KOPT-K1 (cell line): ENCODE data around the gene CFAP61.

Experiments
- H3K27ac ChIP-seq: fragments of 200-600 bp; sonication (generic); 2 replicates; pipeline ENCODE4 v1.5.1; 2016; ENCODE audit warnings: antibody characterized with exemption, mild to moderate bottlenecking, low read depth, low read length; ENCODE audit not compliant: poor library complexity, severe bottlenecking
- H3K36me3 ChIP-seq: fragments of 200-600 bp; sonication (generic); 2 replicates; pipeline ENCODE4 v1.5.1; 2017; ENCODE audit warnings: antibody characterized with exemption, mild to moderate bottlenecking, low read length, moderate library complexity; ENCODE audit not compliant: insufficient read depth
- H3K9me3 ChIP-seq: fragments of 200-600 bp; sonication (generic); 2 replicates; pipeline ENCODE4 v1.5.1; 2017; ENCODE audit warnings: antibody characterized with exemption, low read length, mild to moderate bottlenecking; ENCODE audit not compliant: insufficient read depth, poor library complexity, severe bottlenecking

CFAP61 gene

GRCh38 chr20:20020908-20021307 lies 31.4 kb upstream of the CFAP61 start:
- H3K27ac ChIP-seq, result no peak overlapping the region
- H3K9me3 ChIP-seq, result no peaks in the 10 kb centered on the region
- H3K36me3 ChIP-seq, result peaks cover 64% of the 10 kb centered on the region

- Histone ChIP-seq H3K36me3 (peaks cover 74% of the 10 kb centered on the region), H3K27ac (no peak overlapping the region)
These were observed 30.5 kb upstream of the CFAP61 start for GRCh38 chr20:20021835-20022234.

DNA sequence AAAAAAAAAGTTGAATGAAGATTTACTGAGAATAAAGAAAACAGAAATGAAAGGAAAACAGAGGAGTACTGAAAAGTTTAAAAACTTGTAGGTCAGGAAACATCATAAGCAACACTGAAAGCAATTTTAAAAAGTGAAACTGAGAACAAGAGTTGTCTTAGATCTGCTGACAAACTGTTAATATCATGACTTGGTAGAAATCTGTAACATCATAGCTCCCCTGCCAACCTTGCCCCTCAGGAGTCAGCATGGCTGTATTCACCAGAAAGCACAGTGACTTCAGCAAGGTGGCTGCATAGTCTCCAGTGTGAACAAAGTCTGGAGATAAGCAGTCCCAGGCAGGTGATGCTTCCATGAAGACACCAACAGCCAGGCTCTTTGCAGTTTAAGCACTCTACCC lies 29.8 kb upstream of the CFAP61 start:
- H3K27ac ChIP-seq, result no peak overlapping the region
- no peaks in the 10 kb centered on the region for H3K9me3 ChIP-seq
- H3K36me3 ChIP-seq, result peaks cover 80% of the 10 kb centered on the region

More at GRCh38 chr20:20021835-20022234, 30.5 kb upstream of the CFAP61 start:
- no peaks in the 10 kb centered on the region for H3K9me3 ChIP-seq

DNA sequence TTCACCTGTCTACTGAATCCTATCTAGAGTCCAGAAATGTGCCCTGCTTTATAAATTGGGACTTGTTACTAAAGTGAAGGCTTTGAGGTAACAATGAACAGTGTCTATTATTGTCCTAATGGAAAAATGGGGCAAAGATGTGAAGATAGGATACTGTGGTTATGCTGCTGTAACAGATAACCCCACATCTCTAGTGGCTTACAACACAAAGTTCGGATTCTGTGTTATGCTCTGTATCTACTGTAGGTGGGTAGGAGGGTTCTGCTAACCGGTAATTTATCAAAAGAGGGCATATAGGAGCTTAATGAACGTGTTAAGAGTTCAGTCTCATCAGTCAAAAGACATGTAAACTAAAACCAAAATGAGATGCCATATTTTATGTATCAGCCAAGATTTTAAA lies 28.9 kb upstream of the CFAP61 start:
- H3K9me3 ChIP-seq, result no peaks in the 10 kb centered on the region
- H3K27ac ChIP-seq, result no peak overlapping the region
- H3K36me3 ChIP-seq, result peaks cover 89% of the 10 kb centered on the region

DNA sequence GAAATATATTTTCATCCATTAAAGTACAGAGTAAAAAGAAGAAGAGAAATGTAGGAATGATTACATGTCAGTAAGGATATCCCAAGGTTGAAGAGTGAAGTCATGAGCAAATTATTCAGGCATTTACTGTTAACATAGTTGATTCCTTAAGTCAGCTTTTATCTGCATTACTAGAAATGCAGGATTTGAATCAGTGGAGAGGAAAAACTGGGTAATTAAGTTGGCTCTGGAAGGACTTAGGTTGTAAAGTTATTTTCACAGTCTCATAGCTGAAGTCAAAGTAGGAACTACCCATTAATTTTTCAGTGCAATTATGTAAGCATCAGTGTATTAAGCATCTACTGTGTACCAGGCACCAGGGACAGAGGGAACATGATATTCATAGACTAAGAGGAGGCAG lies 27.4 kb upstream of the CFAP61 start:
- H3K36me3 ChIP-seq, result peaks cover 90% of the 10 kb centered on the region
- H3K27ac ChIP-seq, result no peak overlapping the region
- no peaks in the 10 kb centered on the region for H3K9me3 ChIP-seq

DNA sequence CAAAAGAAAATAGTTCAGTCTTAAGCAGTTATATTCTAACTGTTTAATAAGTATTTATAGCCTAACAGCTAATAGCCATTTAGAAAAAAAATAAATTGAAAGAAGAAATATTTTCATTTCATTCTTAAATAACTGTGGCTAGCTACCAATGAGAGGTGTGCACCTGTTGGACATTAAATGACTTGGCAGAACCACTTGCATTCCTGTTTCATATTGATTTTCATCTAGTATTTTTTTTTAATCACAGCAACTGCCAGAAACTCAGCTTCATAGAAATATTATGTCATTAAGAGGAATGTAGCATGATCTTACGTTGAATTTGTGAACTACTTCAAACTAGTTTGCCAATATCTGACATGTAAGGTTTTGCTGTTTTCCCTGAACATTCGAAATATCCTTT lies 25.0 kb upstream of the CFAP61 start:
- H3K9me3 ChIP-seq, result no peaks in the 10 kb centered on the region
- peaks cover 94% of the 10 kb centered on the region for H3K36me3 ChIP-seq
- H3K27ac ChIP-seq, result no peak overlapping the region

DNA sequence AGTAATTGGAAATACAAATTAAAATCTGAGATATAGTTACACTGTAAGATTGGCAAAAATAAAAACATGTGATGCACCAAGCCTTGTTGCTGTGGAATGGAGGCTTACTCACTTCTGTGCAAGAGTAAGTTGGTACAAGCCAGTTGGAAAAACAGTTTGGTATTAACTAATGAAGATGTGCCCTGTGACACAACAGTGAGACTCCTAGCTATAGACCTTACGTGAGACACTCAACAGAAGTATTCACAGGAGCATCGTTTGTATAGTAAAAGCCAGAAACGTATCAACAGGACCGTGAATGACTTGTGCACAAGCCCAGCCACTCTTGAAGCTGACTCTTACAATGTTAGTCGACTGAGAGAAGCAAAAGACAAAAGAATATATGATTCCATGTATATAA lies 20.5 kb upstream of the CFAP61 start:
- peaks cover 95% of the 10 kb centered on the region for H3K36me3 ChIP-seq
- no peak overlapping the region for H3K27ac ChIP-seq
- H3K9me3 ChIP-seq, result no peaks in the 10 kb centered on the region

DNA sequence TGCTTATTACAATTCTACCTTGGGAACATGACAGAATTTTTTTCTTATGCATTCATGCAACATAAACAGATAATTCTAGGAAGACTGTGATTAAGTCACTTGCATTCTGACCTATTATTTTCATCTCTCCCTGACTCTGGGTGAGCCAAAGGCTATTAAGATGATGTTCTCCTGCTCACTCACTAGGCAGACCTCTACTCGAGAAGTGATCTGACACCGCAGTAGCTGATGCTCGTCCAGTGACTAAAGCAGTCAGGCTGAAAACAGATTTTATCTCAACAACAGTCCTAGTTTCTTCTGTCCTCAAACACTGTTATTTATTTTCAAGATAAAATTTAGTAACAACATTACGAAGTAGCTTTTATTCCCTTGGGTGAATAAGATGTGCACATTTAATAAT lies 17.8 kb upstream of the CFAP61 start:
- Histone ChIP-seq H3K36me3 (peaks cover 97% of the 10 kb centered on the region), H3K27ac (no peak overlapping the region), H3K9me3 (no peaks in the 10 kb centered on the region)

- H3K9me3 ChIP-seq, result no peaks in the 10 kb centered on the region
- peaks cover 100% of the 10 kb centered on the region for H3K36me3 ChIP-seq
- H3K27ac ChIP-seq, result no peak overlapping the region
These were observed 15.6 kb upstream of the CFAP61 start for GRCh38 chr20:20036756-20037155.

- no peak overlapping the region for H3K27ac ChIP-seq
- H3K36me3 ChIP-seq, result peaks cover 100% of the 10 kb centered on the region
- H3K9me3 ChIP-seq, result no peaks in the 10 kb centered on the region
These were observed 14.4 kb upstream of the CFAP61 start for GRCh38 chr20:20037960-20038359.

GRCh38 chr20:20038586-20038985 lies 13.7 kb upstream of the CFAP61 start:
- Histone ChIP-seq H3K9me3 (no peaks in the 10 kb centered on the region), H3K27ac (no peak overlapping the region), H3K36me3 (peaks cover 100% of the 10 kb centered on the region)

- Histone ChIP-seq H3K9me3 (no peaks in the 10 kb centered on the region), H3K36me3 (peaks cover 100% of the 10 kb centered on the region), H3K27ac (no peak overlapping the region)
These were observed 12.5 kb upstream of the CFAP61 start for GRCh38 chr20:20039752-20040387.

DNA sequence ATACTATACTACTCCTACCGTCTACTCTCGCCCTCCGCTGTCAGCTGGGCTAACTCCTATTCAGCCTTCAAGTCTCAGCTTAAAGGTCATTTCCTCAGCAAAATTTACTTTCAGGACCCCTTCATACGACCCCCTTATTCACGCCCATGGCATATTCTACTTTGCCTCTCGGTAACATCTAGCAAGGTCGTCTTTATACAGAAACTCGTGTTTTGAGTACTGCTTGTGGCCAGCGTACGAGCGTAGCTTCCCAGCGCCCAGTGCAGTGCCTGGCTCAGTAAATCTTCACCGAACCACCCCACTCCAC lies 612 bp upstream of the CFAP61 start:
- peak overlapping the region; percentile 72 for H3K27ac ChIP-seq

DNA sequence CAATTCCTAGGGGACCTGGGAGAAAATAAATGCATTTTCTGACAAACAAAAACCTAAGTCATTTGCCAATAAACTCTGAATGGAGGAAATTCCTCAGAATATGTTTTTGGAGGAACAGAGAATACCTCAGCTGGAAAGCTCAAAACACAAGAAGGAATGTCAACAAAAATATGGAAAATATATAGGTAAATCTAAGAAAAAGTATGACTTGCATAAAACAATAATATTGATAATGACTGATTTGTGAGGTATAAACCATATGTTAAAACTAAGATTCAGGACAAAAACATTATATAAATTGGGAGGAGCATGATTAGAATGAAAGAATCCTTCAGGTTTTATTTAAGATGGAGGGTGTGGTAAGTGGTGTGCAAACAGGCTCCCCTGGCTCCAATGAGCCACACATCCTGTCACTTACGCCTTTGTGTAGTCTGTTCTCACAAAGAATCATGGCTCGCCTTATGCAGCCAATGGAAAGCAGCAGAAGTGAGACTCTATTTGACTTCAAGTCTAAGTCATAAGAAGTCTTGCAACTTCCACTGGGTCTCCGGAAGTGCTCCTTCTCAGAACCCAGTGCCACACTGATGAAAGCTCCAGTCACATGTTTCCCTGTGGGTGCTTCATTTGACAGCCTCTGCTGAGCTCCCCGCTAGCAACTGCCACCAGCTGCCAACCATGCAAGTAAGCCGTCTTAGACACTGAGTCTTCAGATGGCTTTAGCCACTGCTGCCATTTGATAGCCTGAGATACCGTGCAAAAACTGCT lies 8.1 kb downstream of the CFAP61 start:
- Histone ChIP-seq H3K9me3 (no peaks in the 10 kb centered on the region), H3K27ac (peak overlapping the region; percentile 59), H3K36me3 (no peaks in the 10 kb centered on the region)

More for the DNA sequence above, 612 bp upstream of the CFAP61 start:
- Histone ChIP-seq H3K36me3 (peaks cover 41% of the 10 kb centered on the region), H3K9me3 (no peaks in the 10 kb centered on the region)

DNA sequence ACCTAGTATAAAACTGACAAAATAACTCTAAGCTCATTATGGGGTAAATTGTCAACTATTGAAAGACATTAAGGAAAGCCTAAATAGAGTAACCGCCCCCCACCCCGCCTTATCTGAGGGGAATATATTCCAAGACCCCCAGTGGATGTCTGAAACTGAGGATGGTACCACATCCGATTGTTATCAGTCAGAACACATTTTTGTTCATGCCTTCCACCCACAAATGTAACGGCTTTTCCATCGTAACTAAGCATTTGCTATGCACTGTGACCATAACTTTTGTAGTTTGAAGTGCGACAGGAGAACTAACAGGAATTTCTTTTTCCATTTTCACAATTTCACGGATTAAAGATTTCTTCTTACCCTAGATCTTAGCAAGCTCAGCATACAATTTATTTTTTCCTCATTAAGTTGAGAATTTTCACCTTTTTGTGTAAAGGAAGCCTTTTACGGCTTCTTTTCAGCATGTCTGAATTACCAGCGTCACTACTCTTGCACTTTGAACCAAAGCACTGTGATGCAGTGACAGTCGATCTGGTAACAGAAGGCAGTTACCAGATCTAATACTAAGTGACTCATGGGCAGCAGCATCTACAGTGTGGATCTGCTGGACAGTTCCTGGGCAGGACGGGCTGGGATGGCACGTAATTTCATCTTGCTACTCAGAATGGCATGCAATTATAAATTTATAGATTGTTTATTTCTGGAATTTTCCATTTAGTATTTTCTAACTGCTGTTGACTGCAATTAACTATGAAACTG lies 11.8 kb downstream of the CFAP61 start:
- no peaks in the 10 kb centered on the region for H3K9me3 ChIP-seq
- peak overlapping the region; percentile 11 for H3K27ac ChIP-seq
- no peaks in the 10 kb centered on the region for H3K36me3 ChIP-seq
